WTC11 (cell line): Measurements from ENCODE around the gene IL6ST. TPM values are rescaled to one million over a fixed set of nuclear protein-coding genes. Genes with fewer than 3 reads are reported as not detected.

ENCODE experiments used
- ATAC-seq: fragments of 200-7000 bp; cut with Tn5 transposase; 2 replicates; pipeline ENCODE4 v1.10.0; 2021; ENCODE audit warnings: mild to moderate bottlenecking, moderate library complexity
- CTCF ChIA-PET: fragments of 300-600 bp; sonication (Branson Sonifier 250); formaldehyde crosslinking; loops from one replicate; lab custom pipeline; 2021; ENCODE audit warnings: antibody characterized with exemption; lab: Charles Lee
- POLR2A ChIA-PET: fragments of 350-600 bp; sonication (Branson Sonifier 250); formaldehyde crosslinking; loops from one replicate; lab custom pipeline; 2021; ENCODE audit warnings: antibody characterized with exemption; lab: Charles Lee
- DNase-seq: peaks from one replicate; pipeline ENCODE4 v3.0.0; 2021; ENCODE audit warnings: low spot score
- H3K27ac Mint-ChIP-seq: 2 replicates; pipeline ENCODE4 v1.8.0; 2021; ENCODE audit warnings: mixed read lengths
- H3K27me3 Mint-ChIP-seq: 2 replicates; pipeline ENCODE4 v1.8.0; 2021; ENCODE audit warnings: low read depth, mild to moderate bottlenecking, moderate library complexity, mixed read lengths
- H3K36me3 Mint-ChIP-seq: 2 replicates; pipeline ENCODE4 v1.8.0; 2021; ENCODE audit warnings: mixed read lengths
- H3K4me1 Mint-ChIP-seq: 2 replicates; pipeline ENCODE4 v1.8.0; 2022; ENCODE audit warnings: mixed read lengths
- H3K4me3 Mint-ChIP-seq: 2 replicates; pipeline ENCODE4 v1.8.0; 2021; ENCODE audit warnings: mild to moderate bottlenecking, moderate library complexity, mixed read lengths
- H3K9me3 Mint-ChIP-seq: 2 replicates; pipeline ENCODE4 v1.8.0; 2021; ENCODE audit warnings: mixed read lengths
- CREB1 ChIP-seq: sonication (generic); formaldehyde crosslinking; IDR thresholded peaks from 2 replicates; pipeline ENCODE4 v1.8.0; 2023; ENCODE audit warnings: mild to moderate bottlenecking, missing genetic modification reagents
- ERG ChIP-seq: fragments of 250-450 bp; sonication (Bioruptor Pico); IDR thresholded peaks from 2 replicates; pipeline ENCODE4 v1.8.0; 2021; ENCODE audit warnings: mild to moderate bottlenecking
- MAX ChIP-seq: sonication (generic); formaldehyde crosslinking; IDR thresholded peaks from 2 replicates; pipeline ENCODE4 v1.8.0; 2022; ENCODE audit warnings: mild to moderate bottlenecking, missing genetic modification reagents
- MXD4 ChIP-seq: fragments of 250-450 bp; sonication (Bioruptor Pico); IDR thresholded peaks from 2 replicates; pipeline ENCODE4 v1.8.0; 2021; ENCODE audit warnings: mild to moderate bottlenecking, moderate library complexity, borderline replicate concordance
- NFE2L1 ChIP-seq: sonication (generic); formaldehyde crosslinking; IDR thresholded peaks from 2 replicates; pipeline ENCODE4 v1.8.1; 2023; ENCODE audit warnings: missing genetic modification reagents
- SMAD3 ChIP-seq: sonication (generic); formaldehyde crosslinking; IDR thresholded peaks from 2 replicates; pipeline ENCODE4 v1.8.0; 2022; ENCODE audit warnings: missing genetic modification reagents, mild to moderate bottlenecking, borderline replicate concordance
- ZNF512 ChIP-seq: sonication (generic); formaldehyde crosslinking; IDR thresholded peaks from 2 replicates; pipeline ENCODE4 v1.8.1; 2022; ENCODE audit warnings: missing genetic modification reagents, borderline replicate concordance
- total RNA-seq: library from RNA; stranded (reverse); gene quantifications from 3 replicates; pipeline ENCODE4 v1.2.3, GENCODE V29; 2021
- TF ChIP-seq, protein P1 (sequence below): fragments of 250-450 bp; sonication (Bioruptor Pico); IDR thresholded peaks from 2 replicates; pipeline ENCODE4 v1.9.0; 2021; ENCODE audit warnings: moderate library complexity, mild to moderate bottlenecking, inconsistent platforms, borderline replicate concordance
- TF ChIP-seq, protein P2 (sequence below): sonication (generic); formaldehyde crosslinking; IDR thresholded peaks from 2 replicates; pipeline ENCODE4 v1.8.0; 2023; ENCODE audit warnings: missing genetic modification reagents
- TF ChIP-seq, protein P3 (sequence below): sonication (generic); formaldehyde crosslinking; IDR thresholded peaks from 2 replicates; pipeline ENCODE4 v1.8.1; 2022; ENCODE audit warnings: mild to moderate bottlenecking, moderate library complexity, missing genetic modification reagents
- TF ChIP-seq, protein P4 (sequence below): sonication (generic); formaldehyde crosslinking; IDR thresholded peaks from 2 replicates; pipeline ENCODE4 v1.8.1; 2023; ENCODE audit warnings: mild to moderate bottlenecking, missing genetic modification reagents
- TF ChIP-seq, protein P5 (sequence below): fragments of 200-600 bp; IDR thresholded peaks from 2 replicates; pipeline ENCODE4 v1.8.0; 2022; ENCODE audit warnings: antibody characterized with exemption
- TF ChIP-seq, protein P6 (sequence below): sonication (generic); formaldehyde crosslinking; IDR thresholded peaks from 2 replicates; pipeline ENCODE4 v1.8.1; 2023; ENCODE audit warnings: mild to moderate bottlenecking, missing genetic modification reagents, moderate library complexity
- TF ChIP-seq, protein P7 (sequence below): sonication (generic); formaldehyde crosslinking; IDR thresholded peaks from 2 replicates; pipeline ENCODE4 v1.8.1; 2023; ENCODE audit warnings: mild to moderate bottlenecking, moderate library complexity, missing genetic modification reagents
- TF ChIP-seq, protein P8 (sequence below): sonication (generic); formaldehyde crosslinking; IDR thresholded peaks from 2 replicates; pipeline ENCODE4 v1.8.0; 2022; ENCODE audit warnings: missing genetic modification reagents

Gene IL6ST
- total RNA-seq, 1 experiment from 2014 or later: 8.4 TPM

DNA sequence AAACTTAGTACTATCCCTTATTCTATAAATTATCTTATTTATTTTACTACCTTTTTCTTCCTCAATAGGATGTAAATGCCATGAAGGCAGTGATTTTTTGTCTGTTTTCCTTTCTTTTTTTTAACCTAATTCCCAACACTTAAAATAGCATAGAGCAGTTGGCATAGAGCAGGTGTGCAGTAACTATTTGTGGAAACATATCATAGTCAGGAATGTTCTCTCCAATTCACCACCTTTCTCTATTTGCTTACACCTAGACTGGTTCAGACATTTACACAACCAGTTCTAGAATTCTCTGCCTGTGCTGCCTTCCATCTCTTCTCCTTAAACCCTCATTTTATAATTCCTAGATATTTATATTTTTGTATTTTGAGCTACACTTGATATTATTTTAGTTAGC, 94.0 kb downstream of the IL6ST start:
- no peak overlapping the region for H3K27ac Mint-ChIP-seq
- no peak for ATAC-seq
- H3K4me3 Mint-ChIP-seq: no peak overlapping the region
- TF ChIP-seq, protein P1, sequence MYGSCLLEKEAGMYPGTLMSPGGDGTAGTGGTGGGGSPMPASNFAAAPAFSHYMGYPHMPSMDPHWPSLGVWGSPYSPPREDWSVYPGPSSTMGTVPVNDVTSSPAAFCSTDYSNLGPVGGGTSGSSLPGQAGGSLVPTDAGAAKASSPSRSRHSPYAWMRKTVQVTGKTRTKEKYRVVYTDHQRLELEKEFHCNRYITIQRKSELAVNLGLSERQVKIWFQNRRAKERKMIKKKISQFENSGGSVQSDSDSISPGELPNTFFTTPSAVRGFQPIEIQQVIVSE (CRISPR knock-in tag): no peak
- TF ChIP-seq CREB1 (no peak), SMAD3 (CRISPR knock-in tag) (no peak), MXD4 (CRISPR knock-in tag) (no peak), NFE2L1 (no peak), ERG (CRISPR knock-in tag) (no peak)
- TF ChIP-seq, protein P2, sequence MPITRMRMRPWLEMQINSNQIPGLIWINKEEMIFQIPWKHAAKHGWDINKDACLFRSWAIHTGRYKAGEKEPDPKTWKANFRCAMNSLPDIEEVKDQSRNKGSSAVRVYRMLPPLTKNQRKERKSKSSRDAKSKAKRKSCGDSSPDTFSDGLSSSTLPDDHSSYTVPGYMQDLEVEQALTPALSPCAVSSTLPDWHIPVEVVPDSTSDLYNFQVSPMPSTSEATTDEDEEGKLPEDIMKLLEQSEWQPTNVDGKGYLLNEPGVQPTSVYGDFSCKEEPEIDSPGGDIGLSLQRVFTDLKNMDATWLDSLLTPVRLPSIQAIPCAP (CRISPR knock-in tag): no peak
- TF ChIP-seq, protein P3, sequence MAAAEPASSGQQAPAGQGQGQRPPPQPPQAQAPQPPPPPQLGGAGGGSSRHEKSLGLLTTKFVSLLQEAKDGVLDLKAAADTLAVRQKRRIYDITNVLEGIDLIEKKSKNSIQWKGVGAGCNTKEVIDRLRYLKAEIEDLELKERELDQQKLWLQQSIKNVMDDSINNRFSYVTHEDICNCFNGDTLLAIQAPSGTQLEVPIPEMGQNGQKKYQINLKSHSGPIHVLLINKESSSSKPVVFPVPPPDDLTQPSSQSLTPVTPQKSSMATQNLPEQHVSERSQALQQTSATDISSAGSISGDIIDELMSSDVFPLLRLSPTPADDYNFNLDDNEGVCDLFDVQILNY: no peak
- TF ChIP-seq, protein P4, sequence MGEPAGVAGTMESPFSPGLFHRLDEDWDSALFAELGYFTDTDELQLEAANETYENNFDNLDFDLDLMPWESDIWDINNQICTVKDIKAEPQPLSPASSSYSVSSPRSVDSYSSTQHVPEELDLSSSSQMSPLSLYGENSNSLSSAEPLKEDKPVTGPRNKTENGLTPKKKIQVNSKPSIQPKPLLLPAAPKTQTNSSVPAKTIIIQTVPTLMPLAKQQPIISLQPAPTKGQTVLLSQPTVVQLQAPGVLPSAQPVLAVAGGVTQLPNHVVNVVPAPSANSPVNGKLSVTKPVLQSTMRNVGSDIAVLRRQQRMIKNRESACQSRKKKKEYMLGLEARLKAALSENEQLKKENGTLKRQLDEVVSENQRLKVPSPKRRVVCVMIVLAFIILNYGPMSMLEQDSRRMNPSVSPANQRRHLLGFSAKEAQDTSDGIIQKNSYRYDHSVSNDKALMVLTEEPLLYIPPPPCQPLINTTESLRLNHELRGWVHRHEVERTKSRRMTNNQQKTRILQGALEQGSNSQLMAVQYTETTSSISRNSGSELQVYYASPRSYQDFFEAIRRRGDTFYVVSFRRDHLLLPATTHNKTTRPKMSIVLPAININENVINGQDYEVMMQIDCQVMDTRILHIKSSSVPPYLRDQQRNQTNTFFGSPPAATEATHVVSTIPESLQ (CRISPR knock-in tag): no peak
- ChIA-PET CTCF (no interaction called here), POLR2A (no interaction called here)
- H3K36me3 Mint-ChIP-seq: no peaks in the 10 kb centered on the region
- no peaks in the 10 kb centered on the region for H3K9me3 Mint-ChIP-seq
- H3K4me1 Mint-ChIP-seq: no peaks in the 10 kb centered on the region
- no peak for DNase-seq
- H3K27me3 Mint-ChIP-seq: no peaks in the 10 kb centered on the region

- no peaks in the 10 kb centered on the region for H3K36me3 Mint-ChIP-seq
- ChIA-PET CTCF (interaction anchor here (0.6 kb wide), 1 partner anchor 36 kb away, joined by 5 read pairs; no protein-coding TSS in a partner anchor), POLR2A (no interaction called here)
- H3K27ac Mint-ChIP-seq: no peak overlapping the region
- no peaks in the 10 kb centered on the region for H3K27me3 Mint-ChIP-seq
- no peaks in the 10 kb centered on the region for H3K9me3 Mint-ChIP-seq
- H3K4me3 Mint-ChIP-seq: no peak overlapping the region
- no peak for ATAC-seq
- no peaks in the 10 kb centered on the region for H3K4me1 Mint-ChIP-seq
- no peak for DNase-seq
- TF ChIP-seq, protein P3: no peak
- TF ChIP-seq, protein P5, sequence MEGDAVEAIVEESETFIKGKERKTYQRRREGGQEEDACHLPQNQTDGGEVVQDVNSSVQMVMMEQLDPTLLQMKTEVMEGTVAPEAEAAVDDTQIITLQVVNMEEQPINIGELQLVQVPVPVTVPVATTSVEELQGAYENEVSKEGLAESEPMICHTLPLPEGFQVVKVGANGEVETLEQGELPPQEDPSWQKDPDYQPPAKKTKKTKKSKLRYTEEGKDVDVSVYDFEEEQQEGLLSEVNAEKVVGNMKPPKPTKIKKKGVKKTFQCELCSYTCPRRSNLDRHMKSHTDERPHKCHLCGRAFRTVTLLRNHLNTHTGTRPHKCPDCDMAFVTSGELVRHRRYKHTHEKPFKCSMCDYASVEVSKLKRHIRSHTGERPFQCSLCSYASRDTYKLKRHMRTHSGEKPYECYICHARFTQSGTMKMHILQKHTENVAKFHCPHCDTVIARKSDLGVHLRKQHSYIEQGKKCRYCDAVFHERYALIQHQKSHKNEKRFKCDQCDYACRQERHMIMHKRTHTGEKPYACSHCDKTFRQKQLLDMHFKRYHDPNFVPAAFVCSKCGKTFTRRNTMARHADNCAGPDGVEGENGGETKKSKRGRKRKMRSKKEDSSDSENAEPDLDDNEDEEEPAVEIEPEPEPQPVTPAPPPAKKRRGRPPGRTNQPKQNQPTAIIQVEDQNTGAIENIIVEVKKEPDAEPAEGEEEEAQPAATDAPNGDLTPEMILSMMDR: no peak
- TF ChIP-seq, protein P6, sequence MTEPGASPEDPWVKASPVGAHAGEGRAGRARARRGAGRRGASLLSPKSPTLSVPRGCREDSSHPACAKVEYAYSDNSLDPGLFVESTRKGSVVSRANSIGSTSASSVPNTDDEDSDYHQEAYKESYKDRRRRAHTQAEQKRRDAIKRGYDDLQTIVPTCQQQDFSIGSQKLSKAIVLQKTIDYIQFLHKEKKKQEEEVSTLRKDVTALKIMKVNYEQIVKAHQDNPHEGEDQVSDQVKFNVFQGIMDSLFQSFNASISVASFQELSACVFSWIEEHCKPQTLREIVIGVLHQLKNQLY (CRISPR knock-in tag): no peak
- TF ChIP-seq, protein P7, sequence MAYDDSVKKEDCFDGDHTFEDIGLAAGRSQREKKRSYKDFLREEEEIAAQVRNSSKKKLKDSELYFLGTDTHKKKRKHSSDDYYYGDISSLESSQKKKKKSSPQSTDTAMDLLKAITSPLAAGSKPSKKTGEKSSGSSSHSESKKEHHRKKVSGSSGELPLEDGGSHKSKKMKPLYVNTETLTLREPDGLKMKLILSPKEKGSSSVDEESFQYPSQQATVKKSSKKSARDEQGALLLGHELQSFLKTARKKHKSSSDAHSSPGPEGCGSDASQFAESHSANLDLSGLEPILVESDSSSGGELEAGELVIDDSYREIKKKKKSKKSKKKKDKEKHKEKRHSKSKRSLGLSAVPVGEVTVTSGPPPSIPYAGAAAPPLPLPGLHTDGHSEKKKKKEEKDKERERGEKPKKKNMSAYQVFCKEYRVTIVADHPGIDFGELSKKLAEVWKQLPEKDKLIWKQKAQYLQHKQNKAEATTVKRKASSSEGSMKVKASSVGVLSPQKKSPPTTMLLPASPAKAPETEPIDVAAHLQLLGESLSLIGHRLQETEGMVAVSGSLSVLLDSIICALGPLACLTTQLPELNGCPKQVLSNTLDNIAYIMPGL (CRISPR knock-in tag): no peak
- TF ChIP-seq ZNF512: no peak
- TF ChIP-seq, protein P8, sequence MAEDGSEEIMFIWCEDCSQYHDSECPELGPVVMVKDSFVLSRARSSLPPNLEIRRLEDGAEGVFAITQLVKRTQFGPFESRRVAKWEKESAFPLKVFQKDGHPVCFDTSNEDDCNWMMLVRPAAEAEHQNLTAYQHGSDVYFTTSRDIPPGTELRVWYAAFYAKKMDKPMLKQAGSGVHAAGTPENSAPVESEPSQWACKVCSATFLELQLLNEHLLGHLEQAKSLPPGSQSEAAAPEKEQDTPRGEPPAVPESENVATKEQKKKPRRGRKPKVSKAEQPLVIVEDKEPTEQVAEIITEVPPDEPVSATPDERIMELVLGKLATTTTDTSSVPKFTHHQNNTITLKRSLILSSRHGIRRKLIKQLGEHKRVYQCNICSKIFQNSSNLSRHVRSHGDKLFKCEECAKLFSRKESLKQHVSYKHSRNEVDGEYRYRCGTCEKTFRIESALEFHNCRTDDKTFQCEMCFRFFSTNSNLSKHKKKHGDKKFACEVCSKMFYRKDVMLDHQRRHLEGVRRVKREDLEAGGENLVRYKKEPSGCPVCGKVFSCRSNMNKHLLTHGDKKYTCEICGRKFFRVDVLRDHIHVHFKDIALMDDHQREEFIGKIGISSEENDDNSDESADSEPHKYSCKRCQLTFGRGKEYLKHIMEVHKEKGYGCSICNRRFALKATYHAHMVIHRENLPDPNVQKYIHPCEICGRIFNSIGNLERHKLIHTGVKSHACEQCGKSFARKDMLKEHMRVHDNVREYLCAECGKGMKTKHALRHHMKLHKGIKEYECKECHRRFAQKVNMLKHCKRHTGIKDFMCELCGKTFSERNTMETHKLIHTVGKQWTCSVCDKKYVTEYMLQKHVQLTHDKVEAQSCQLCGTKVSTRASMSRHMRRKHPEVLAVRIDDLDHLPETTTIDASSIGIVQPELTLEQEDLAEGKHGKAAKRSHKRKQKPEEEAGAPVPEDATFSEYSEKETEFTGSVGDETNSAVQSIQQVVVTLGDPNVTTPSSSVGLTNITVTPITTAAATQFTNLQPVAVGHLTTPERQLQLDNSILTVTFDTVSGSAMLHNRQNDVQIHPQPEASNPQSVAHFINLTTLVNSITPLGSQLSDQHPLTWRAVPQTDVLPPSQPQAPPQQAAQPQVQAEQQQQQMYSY (CRISPR knock-in tag): no peak
- no peak for TF ChIP-seq MAX
Measured at GRCh38 chr5:55900068-55900467, 94.7 kb downstream of the IL6ST start.
